Neural progenitor cell (in vitro differentiated cells): ENCODE measurements around the gene GUCY2D.

Experiments used
- EZH2 ChIP-seq: fragments of 200-600 bp; sonication (generic); IDR thresholded peaks from 2 replicates; pipeline ENCODE4 v1.6.1; 2017; ENCODE audit warnings: antibody characterized with exemption, mild to moderate bottlenecking, moderate library complexity
- EZH2phosphoT487 ChIP-seq: fragments of 200-600 bp; sonication (generic); IDR thresholded peaks from 2 replicates; pipeline ENCODE4 v1.6.1; 2017; ENCODE audit warnings: antibody characterized with exemption
- TF ChIP-seq, protein P1 (sequence below): fragments of 200-600 bp; sonication (generic); IDR thresholded peaks from 2 replicates; pipeline ENCODE4 v1.5.1; 2017; ENCODE audit warnings: antibody characterized with exemption, mild to moderate bottlenecking

- TF ChIP-seq, protein P1, sequence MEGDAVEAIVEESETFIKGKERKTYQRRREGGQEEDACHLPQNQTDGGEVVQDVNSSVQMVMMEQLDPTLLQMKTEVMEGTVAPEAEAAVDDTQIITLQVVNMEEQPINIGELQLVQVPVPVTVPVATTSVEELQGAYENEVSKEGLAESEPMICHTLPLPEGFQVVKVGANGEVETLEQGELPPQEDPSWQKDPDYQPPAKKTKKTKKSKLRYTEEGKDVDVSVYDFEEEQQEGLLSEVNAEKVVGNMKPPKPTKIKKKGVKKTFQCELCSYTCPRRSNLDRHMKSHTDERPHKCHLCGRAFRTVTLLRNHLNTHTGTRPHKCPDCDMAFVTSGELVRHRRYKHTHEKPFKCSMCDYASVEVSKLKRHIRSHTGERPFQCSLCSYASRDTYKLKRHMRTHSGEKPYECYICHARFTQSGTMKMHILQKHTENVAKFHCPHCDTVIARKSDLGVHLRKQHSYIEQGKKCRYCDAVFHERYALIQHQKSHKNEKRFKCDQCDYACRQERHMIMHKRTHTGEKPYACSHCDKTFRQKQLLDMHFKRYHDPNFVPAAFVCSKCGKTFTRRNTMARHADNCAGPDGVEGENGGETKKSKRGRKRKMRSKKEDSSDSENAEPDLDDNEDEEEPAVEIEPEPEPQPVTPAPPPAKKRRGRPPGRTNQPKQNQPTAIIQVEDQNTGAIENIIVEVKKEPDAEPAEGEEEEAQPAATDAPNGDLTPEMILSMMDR: no peak
- TF ChIP-seq EZH2: no peak
- no peak for TF ChIP-seq EZH2phosphoT487
These were observed 62.2 kb downstream of the GUCY2D start for GRCh38 chr17:8064561-8065019.
